Endothelial cell of umbilical vein (primary cell): ENCODE data around the gene RTKN. TPM values are rescaled to one million over a fixed set of nuclear protein-coding genes. Genes with fewer than 3 reads are reported as not detected.

Experiments used
- BruUV-seq: library from RNA; stranded (reverse); fragments of 400-500 nt; replicated peaks from 2 replicates; lab custom pipeline; 2021; lab: Mats Ljungman, UMichigan
- CTCF ChIA-PET: fragments of 300-600, 350-600 bp; sonication (Branson Sonifier 250); formaldehyde crosslinking; loops from one replicate; lab custom pipeline; 2021; ENCODE audit warnings: antibody characterized with exemption, inconsistent platforms; lab: Charles Lee
- POLR2A ChIA-PET: fragments of 300-600, 350-600 bp; sonication (Branson Sonifier 250); formaldehyde crosslinking; loops from one replicate; lab custom pipeline; 2021; ENCODE audit warnings: antibody characterized with exemption, inconsistent platforms; lab: Charles Lee
- DNase-seq: peaks from one replicate; pipeline ENCODE4 v3.0.0-alpha.2; 2011; ENCODE audit warnings: low read depth, low spot score
- FAIRE-seq: peaks from 2 replicates; lab custom pipeline; 2011; peaks lifted over from hg19 to GRCh38; lab: Jason Lieb, UNC
- H2AFZ ChIP-seq: 2 replicates; pipeline ENCODE4 v1.6.0; 2012; ENCODE audit warnings: low read depth, low read length, control low read depth, inconsistent platforms
- H3K27ac ChIP-seq: 2 replicates; pipeline ENCODE4 v1.5.1; 2011; ENCODE audit warnings: low read depth, mild to moderate bottlenecking, control low read depth, low read length, moderate library complexity; ENCODE audit not compliant: insufficient read depth
- H3K27me3 ChIP-seq, 2 experiments: 2 replicates each; pipeline versions ENCODE4 v1.6.0 to v1.6.1; 2011; ENCODE audit warnings: low read length in 2 of 2, mixed read lengths in 1 of 2; ENCODE audit not compliant: control insufficient read depth in 2 of 2, insufficient read depth in 2 of 2
- H3K36me3 ChIP-seq, 2 experiments: 2 replicates in 1 of 2; 3 replicates in 1 of 2; pipeline ENCODE4 v1.5.1; 2011; ENCODE audit warnings: low read length in 2 of 2, mild to moderate bottlenecking in 1 of 2, moderate library complexity in 1 of 2; ENCODE audit not compliant: control insufficient read depth in 2 of 2, insufficient read depth in 2 of 2; ENCODE audit errors: extremely low read depth in 1 of 2
- H3K4me1 ChIP-seq: 3 replicates; pipeline ENCODE4 v1.5.1; 2011; ENCODE audit warnings: mild to moderate bottlenecking, low read length; ENCODE audit not compliant: control insufficient read depth, insufficient read depth; ENCODE audit errors: extremely low read depth
- H3K4me2 ChIP-seq: 2 replicates; pipeline ENCODE4 v1.6.1; 2011; ENCODE audit warnings: low read length, control low read depth, mixed read lengths; ENCODE audit not compliant: insufficient read depth
- H3K4me3 ChIP-seq, 3 experiments: fragments of 200-600 bp in 1 of 3; sonication (generic), shearing (Covaris generic) in 1 of 3; replicated peaks in 1 of 3; 2 replicates each; pipeline ENCODE4 v1.5.1; 2011 to 2016; ENCODE audit warnings: control low read depth in 3 of 3, low read length in 3 of 3, mild to moderate bottlenecking in 2 of 3, inconsistent platforms in 1 of 3, low read depth in 1 of 3, moderate library complexity in 1 of 3; ENCODE audit not compliant: insufficient read depth in 1 of 3
- H3K79me2 ChIP-seq: 2 replicates; pipeline ENCODE4 v1.6.0; 2012; ENCODE audit warnings: low read length, inconsistent platforms; ENCODE audit not compliant: control insufficient read depth, insufficient read depth
- H3K9ac ChIP-seq: replicated peaks from 2 replicates; pipeline ENCODE3; 2011; ENCODE audit warnings: low read length, control low read depth; ENCODE audit not compliant: insufficient read depth; ENCODE audit errors: extremely low read depth
- H3K9me1 ChIP-seq: replicated peaks from 3 replicates; pipeline ENCODE4 v1.6.0; 2011; ENCODE audit warnings: mild to moderate bottlenecking, low read length; ENCODE audit not compliant: control insufficient read depth, insufficient read depth; ENCODE audit errors: extremely low read depth
- H3K9me3 ChIP-seq: replicated peaks from 2 replicates; pipeline ENCODE4 v1.5.1; 2012; ENCODE audit warnings: low read length, inconsistent platforms; ENCODE audit not compliant: control insufficient read depth, insufficient read depth
- H4K20me1 ChIP-seq: replicated peaks from 2 replicates; pipeline ENCODE3; 2011; ENCODE audit warnings: mild to moderate bottlenecking, low read length; ENCODE audit not compliant: control insufficient read depth, insufficient read depth; ENCODE audit errors: extremely low read depth
- EZH2 ChIP-seq: IDR thresholded peaks from 2 replicates; pipeline ENCODE4 v1.6.1; 2012; ENCODE audit warnings: borderline replicate concordance, low read depth, mild to moderate bottlenecking, moderate library complexity, low read length, inconsistent platforms; ENCODE audit not compliant: severe bottlenecking
- GATA2 ChIP-seq: IDR thresholded peaks from 2 replicates; pipeline ENCODE4 v1.7.0; 2011; ENCODE audit warnings: low read depth, mild to moderate bottlenecking, moderate library complexity, mixed read lengths, low read length; ENCODE audit not compliant: insufficient read length, insufficient read depth
- dilution Hi-C: fragments of 300-500 bp; cut with MboI; formaldehyde crosslinking; loops from one replicate; pipeline ENCODE4 v1.15.0; 2019; ENCODE audit warnings: low sequenced_read_pairs; ENCODE audit not compliant: extremely low pct_ligation_motif_present
- intact Hi-C: fragments of 100-400 bp; cut with micrococcal nuclease; formaldehyde crosslinking; loops from one replicate; pipeline ENCODE4 v1.10.0; 2022
- polyA plus RNA-seq, 4 experiments: library from polyadenylated mRNA; depleted of rRNA in 3 of 4; stranded (reverse) in 3 of 4; unstranded in 1 of 4; fragments of >200 nt; gene quantifications; 2 replicates each; pipeline versions ENCODE4 v1.2.1 to v1.2.3, GENCODE V29; 2011 to 2012; ENCODE audit warnings: missing spikeins in 1 of 4
- total RNA-seq: library from RNA; stranded (reverse); gene quantifications from 2 replicates; pipeline ENCODE4 v1.2.3, GENCODE V29; 2021
- TF ChIP-seq, protein P1 (sequence below): IDR thresholded peaks from 2 replicates; pipeline ENCODE4 v1.6.1; 2011; ENCODE audit not compliant: insufficient read depth, insufficient read length
- TF ChIP-seq, protein P2 (sequence below), 2 donors: IDR thresholded peaks; 1 replicate in 1 of 2; 2 replicates in 1 of 2; pipeline ENCODE4 v1.5.1; 2011; ENCODE audit warnings: low read length in 2 of 2, mild to moderate bottlenecking in 2 of 2, moderate library complexity in 2 of 2, control low read depth in 1 of 2, inconsistent platforms in 1 of 2, low read depth in 1 of 2; ENCODE audit not compliant: insufficient read depth in 1 of 2; ENCODE audit errors: extremely low read depth in 1 of 2

The RTKN gene
- total and polyA plus RNA-seq, 2 donors (not counting 3 experiments of a cell fraction or from before 2014, with no cell fraction given), result 20.0 to 20.7 TPM

DNA sequence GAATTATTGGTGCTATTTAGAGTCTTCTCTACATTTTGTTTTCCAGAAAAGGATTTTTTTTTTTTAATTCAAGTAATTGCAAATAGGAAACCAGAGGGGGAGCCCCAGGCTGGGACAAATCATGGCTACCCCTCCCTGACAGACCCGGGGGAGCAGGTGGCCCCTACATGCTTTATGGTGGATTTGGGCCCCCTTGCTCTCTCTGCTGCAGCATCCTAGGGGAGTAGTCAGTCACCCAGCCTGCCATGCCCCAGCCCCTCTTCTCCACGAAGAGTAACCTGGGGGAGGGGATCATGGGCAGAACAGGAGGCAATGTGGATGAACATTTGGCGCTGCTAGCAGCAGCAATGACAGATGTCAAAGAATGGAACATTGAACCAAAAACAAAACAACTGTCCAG is 25.0 kb downstream of the RTKN start:
- DNase-seq (no peak), FAIRE-seq (no peak)
- ChIA-PET CTCF (no interaction called here), POLR2A (no interaction called here)
- dilution Hi-C loops, result no loop called here
- intact Hi-C loops, result no loop called here
- Histone ChIP-seq H3K27ac (no peak overlapping the region), H3K79me2 (no peaks in the 10 kb centered on the region), H2AFZ (no peak overlapping the region), H3K9me3 (no peaks in the 10 kb centered on the region), H3K9me1 (no peaks in the 10 kb centered on the region), H3K36me3 (no peaks in the 10 kb centered on the region), H3K9ac (no peak overlapping the region), H3K4me3 (no peak overlapping the region), H3K4me1 (peaks cover 11% of the 10 kb centered on the region), H3K27me3 (peaks cover 33 to 42% of the 10 kb centered on the region in 2 experiments), H3K4me2 (no peak overlapping the region), H4K20me1 (no peaks in the 10 kb centered on the region)
- no TSS peak for BruUV-seq
- TF ChIP-seq EZH2 (no peak), GATA2 (no peak)
- TF ChIP-seq, protein P1, sequence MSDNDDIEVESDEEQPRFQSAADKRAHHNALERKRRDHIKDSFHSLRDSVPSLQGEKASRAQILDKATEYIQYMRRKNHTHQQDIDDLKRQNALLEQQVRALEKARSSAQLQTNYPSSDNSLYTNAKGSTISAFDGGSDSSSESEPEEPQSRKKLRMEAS, result no peak
- TF ChIP-seq, protein P2, sequence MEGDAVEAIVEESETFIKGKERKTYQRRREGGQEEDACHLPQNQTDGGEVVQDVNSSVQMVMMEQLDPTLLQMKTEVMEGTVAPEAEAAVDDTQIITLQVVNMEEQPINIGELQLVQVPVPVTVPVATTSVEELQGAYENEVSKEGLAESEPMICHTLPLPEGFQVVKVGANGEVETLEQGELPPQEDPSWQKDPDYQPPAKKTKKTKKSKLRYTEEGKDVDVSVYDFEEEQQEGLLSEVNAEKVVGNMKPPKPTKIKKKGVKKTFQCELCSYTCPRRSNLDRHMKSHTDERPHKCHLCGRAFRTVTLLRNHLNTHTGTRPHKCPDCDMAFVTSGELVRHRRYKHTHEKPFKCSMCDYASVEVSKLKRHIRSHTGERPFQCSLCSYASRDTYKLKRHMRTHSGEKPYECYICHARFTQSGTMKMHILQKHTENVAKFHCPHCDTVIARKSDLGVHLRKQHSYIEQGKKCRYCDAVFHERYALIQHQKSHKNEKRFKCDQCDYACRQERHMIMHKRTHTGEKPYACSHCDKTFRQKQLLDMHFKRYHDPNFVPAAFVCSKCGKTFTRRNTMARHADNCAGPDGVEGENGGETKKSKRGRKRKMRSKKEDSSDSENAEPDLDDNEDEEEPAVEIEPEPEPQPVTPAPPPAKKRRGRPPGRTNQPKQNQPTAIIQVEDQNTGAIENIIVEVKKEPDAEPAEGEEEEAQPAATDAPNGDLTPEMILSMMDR (IDR thresholded peaks at IDR 0.05; ENCODE audit: extremely low read depth in 1 of 2, insufficient read depth in 1 of 2, low read depth in 1 of 2, low read length in 2 of 2), result no peak
